ENCODE data around the gene HTT.
A peak's percentile ranks its signal among the peaks of the same experiment; 100 is the strongest.

The HTT gene

GRCh38 chr4:3040452-3041191 lies 33.9 kb upstream of the HTT start:
- H3K9ac ChIP-seq (ENCODE audit: low read depth, low read length, poor library complexity, severe bottlenecking): peak overlapping the region; percentile 64
- H3K4me3 ChIP-seq (ENCODE audit: low read length, poor library complexity, severe bottlenecking): peak overlapping the region; percentile 75
- H3K9me2 ChIP-seq (replicated peaks; ENCODE audit: low read depth, low read length): no peaks in the 10 kb centered on the region
- H3K9me3 ChIP-seq (ENCODE audit: insufficient read depth, low read depth, low read length): no peaks in the 10 kb centered on the region
- no peaks in the 10 kb centered on the region for H4K20me1 ChIP-seq (ENCODE audit: insufficient read depth, low read length, poor library complexity, severe bottlenecking)
- no peaks in the 10 kb centered on the region for H3K36me3 ChIP-seq (ENCODE audit: insufficient read depth, low read length)
- no peaks in the 10 kb centered on the region for H3K79me2 ChIP-seq (ENCODE audit: insufficient read depth, low read length)
- H2AFZ ChIP-seq (ENCODE audit: low read length): peak overlapping the region; percentile 93
- H3K27me3 ChIP-seq (ENCODE audit: insufficient read depth, low read length, poor library complexity, severe bottlenecking): no peaks in the 10 kb centered on the region
- peaks cover 11% of the 10 kb centered on the region for H3K4me1 ChIP-seq (ENCODE audit: insufficient read depth, low read length, poor library complexity, severe bottlenecking)
- H3F3A ChIP-seq (ENCODE audit: low read depth): no peaks in the 10 kb centered on the region
- H3K4me2 ChIP-seq (ENCODE audit: low read depth, low read length, poor library complexity, severe bottlenecking): peak overlapping the region; percentile 78
- TF ChIP-seq, protein P1, sequence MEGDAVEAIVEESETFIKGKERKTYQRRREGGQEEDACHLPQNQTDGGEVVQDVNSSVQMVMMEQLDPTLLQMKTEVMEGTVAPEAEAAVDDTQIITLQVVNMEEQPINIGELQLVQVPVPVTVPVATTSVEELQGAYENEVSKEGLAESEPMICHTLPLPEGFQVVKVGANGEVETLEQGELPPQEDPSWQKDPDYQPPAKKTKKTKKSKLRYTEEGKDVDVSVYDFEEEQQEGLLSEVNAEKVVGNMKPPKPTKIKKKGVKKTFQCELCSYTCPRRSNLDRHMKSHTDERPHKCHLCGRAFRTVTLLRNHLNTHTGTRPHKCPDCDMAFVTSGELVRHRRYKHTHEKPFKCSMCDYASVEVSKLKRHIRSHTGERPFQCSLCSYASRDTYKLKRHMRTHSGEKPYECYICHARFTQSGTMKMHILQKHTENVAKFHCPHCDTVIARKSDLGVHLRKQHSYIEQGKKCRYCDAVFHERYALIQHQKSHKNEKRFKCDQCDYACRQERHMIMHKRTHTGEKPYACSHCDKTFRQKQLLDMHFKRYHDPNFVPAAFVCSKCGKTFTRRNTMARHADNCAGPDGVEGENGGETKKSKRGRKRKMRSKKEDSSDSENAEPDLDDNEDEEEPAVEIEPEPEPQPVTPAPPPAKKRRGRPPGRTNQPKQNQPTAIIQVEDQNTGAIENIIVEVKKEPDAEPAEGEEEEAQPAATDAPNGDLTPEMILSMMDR (conservative IDR thresholded peaks at IDR 0.05; ENCODE audit: low read length): no peak
- TF ChIP-seq EZH2phosphoT487 (IDR thresholded peaks at IDR 0.05; ENCODE audit: borderline replicate concordance): no peak

DNA sequence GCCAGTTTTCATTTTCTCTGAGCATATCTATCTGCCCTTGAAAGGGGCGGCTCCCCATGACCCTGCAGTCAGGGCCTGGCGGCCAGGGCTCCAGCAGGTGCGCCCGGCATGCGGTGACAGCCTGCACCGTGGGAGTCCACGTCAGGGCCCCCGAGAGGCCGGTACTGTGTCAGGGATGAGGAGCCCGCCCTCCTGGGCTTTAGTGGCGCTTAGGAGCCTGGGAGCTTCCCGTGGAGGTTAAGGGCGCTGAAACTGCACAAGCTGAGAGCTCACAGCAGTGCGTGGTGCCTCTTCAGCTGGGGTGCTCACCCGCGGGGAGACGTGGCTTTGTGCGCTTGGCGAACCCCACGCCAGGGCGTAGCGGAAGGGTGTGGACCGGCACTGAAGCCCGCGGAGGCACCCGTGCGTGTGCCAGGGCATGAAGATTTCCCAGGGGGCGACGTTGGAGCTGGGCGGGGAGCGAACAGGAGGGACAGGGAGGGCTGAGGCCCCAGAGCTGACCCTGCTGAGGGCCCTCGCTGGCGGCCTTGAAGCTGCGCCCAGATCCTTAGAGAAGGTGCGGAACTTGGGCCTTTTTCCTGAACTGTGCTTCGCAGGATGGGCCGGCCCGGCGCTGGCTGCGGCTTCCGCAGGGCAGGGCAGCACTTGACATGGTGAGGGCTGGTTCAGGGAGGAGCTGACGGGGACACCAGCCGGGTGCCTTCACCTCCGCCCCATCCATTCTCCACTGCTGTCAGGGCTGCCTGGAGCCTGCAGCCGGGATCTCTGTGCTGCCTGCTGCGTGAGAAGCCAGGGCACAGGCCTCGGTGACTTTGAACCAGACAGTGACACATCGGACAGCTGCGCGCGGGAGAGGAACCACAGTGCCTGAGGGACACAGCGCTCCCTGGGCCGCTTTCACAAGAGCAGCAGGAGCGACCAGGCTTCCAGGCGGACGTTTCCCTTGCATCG lies 33.0 kb upstream of the HTT start:
- H3K4me3 ChIP-seq (ENCODE audit: low read length, poor library complexity, severe bottlenecking): peak overlapping the region; percentile 75

GRCh38 chr4:3042226-3042625 lies 32.3 kb upstream of the HTT start:
- no peaks in the 10 kb centered on the region for H3K27me3 ChIP-seq (ENCODE audit: insufficient read depth, low read length, poor library complexity, severe bottlenecking)
- H3F3A ChIP-seq (ENCODE audit: low read depth): no peaks in the 10 kb centered on the region
- peak overlapping the region; percentile 75 for H3K4me3 ChIP-seq (ENCODE audit: low read length, poor library complexity, severe bottlenecking)
- peak overlapping the region; percentile 78 for H3K4me2 ChIP-seq (ENCODE audit: low read depth, low read length, poor library complexity, severe bottlenecking)
- no peaks in the 10 kb centered on the region for H3K9me2 ChIP-seq (replicated peaks; ENCODE audit: low read depth, low read length)
- no peaks in the 10 kb centered on the region for H4K20me1 ChIP-seq (ENCODE audit: insufficient read depth, low read length, poor library complexity, severe bottlenecking)
- no peaks in the 10 kb centered on the region for H3K36me3 ChIP-seq (ENCODE audit: insufficient read depth, low read length)
- no peaks in the 10 kb centered on the region for H3K9me3 ChIP-seq (ENCODE audit: insufficient read depth, low read depth, low read length)
- H3K79me2 ChIP-seq (ENCODE audit: insufficient read depth, low read length): no peaks in the 10 kb centered on the region
- H3K9ac ChIP-seq (ENCODE audit: low read depth, low read length, poor library complexity, severe bottlenecking): peak overlapping the region; percentile 64
- H2AFZ ChIP-seq (ENCODE audit: low read length): peak overlapping the region; percentile 93
- peaks cover 13% of the 10 kb centered on the region for H3K4me1 ChIP-seq (ENCODE audit: insufficient read depth, low read length, poor library complexity, severe bottlenecking)
- TF ChIP-seq, protein P1 (conservative IDR thresholded peaks at IDR 0.05; ENCODE audit: low read length): no peak
- TF ChIP-seq EZH2phosphoT487 (IDR thresholded peaks at IDR 0.05; ENCODE audit: borderline replicate concordance): no peak

More for the DNA sequence above, 33.0 kb upstream of the HTT start:
- Histone ChIP-seq H3K27me3 (ENCODE audit: insufficient read depth, low read length, poor library complexity, severe bottlenecking) (no peaks in the 10 kb centered on the region), H3K9me3 (ENCODE audit: insufficient read depth, low read depth, low read length) (no peaks in the 10 kb centered on the region), H3K9me2 (replicated peaks; ENCODE audit: low read depth, low read length) (no peaks in the 10 kb centered on the region), H3K9ac (ENCODE audit: low read depth, low read length, poor library complexity, severe bottlenecking) (peak overlapping the region; percentile 64), H3K36me3 (ENCODE audit: insufficient read depth, low read length) (no peaks in the 10 kb centered on the region), H3F3A (ENCODE audit: low read depth) (no peaks in the 10 kb centered on the region), H3K4me1 (ENCODE audit: insufficient read depth, low read length, poor library complexity, severe bottlenecking) (peaks cover 13% of the 10 kb centered on the region), H2AFZ (ENCODE audit: low read length) (peak overlapping the region; percentile 93), H3K79me2 (ENCODE audit: insufficient read depth, low read length) (no peaks in the 10 kb centered on the region), H4K20me1 (ENCODE audit: insufficient read depth, low read length, poor library complexity, severe bottlenecking) (no peaks in the 10 kb centered on the region), H3K4me2 (ENCODE audit: low read depth, low read length, poor library complexity, severe bottlenecking) (peak overlapping the region; percentile 78)
- no peak for TF ChIP-seq EZH2phosphoT487 (IDR thresholded peaks at IDR 0.05; ENCODE audit: borderline replicate concordance)
- TF ChIP-seq, protein P1 (conservative IDR thresholded peaks at IDR 0.05; ENCODE audit: low read length): no peak

All from Loucy (cell line).